ENCODE results near the gene CRADD. TPM values are rescaled to one million over a fixed set of nuclear protein-coding genes. Genes with fewer than 3 reads are reported as not detected.
A peak's percentile ranks its signal among the peaks of the same experiment; 100 is the strongest.

CRADD gene
- polyA plus RNA-seq, 3 donors from 2014 or later, result 24.2 to 30.1 (median 25.8) TPM

DNA sequence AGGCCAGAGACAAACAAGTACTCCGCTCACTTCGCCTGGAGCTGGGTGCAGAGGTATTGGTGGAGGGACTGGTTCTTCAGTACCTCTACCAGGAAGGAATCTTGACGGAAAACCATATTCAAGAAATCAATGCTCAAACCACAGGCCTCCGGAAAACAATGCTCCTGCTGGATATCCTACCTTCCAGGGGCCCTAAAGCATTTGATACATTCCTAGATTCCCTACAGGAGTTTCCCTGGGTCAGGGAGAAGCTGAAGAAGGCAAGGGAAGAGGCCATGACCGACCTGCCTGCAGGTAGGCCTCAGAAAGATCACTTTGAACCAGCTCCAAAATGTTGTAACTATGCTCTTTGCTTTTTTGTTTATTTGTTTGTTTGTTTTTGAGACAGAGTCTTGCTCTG lies 1.6 kb downstream of the CRADD start:
- DNase-seq, result no peak
- H3K4me1 Mint-ChIP-seq, result peaks cover 40 to 43% of the 10 kb centered on the region in 2 donors
- peak overlapping the region; percentile 94 to 99 (median 99) for H3K4me3 Mint-ChIP-seq
- H3K9me3 Mint-ChIP-seq, result no peaks in the 10 kb centered on the region
- H3K27ac Mint-ChIP-seq, result peak overlapping the region; percentile 99 to 100 (median 100)
- H3K27me3 Mint-ChIP-seq (ENCODE audit: low read depth in 3 of 3), result peaks cover 6 to 16% (median 10%) of the 10 kb centered on the region in 3 donors
- H3K36me3 Mint-ChIP-seq, result peaks cover 5 to 12% (median 8%) of the 10 kb centered on the region in 3 donors

DNA sequence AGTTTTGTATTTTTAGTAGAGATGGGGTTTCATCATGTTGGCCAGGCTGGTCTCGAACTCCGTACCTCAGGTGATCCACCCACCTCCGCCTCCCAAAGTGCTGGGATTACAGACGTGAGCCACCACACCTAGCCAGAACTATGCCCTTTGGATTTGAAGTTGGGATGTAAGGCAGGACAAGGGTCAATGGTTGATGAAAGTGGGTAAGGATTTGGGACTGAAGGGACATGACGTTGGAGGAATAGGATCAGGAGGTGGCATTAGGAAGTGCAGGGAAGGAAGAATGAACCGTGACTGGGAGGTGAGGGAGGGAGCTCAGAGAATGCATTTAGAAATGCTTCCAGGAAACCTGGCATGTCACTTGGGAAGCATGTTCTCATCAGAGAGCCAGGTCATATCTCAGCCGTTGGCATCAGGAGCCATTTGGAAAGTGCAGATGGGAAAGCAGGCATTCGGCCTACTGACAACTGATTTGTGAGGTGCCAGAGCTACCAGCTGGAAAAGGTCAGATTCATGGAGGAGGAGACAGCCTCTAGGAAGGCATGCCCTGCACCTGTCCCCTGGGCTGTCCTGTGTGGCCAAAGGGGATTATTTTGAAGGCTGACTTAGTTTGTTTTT lies 2.2 kb downstream of the CRADD start:
- peak overlapping the region; percentile 13 to 100 (median 100) for H3K27ac Mint-ChIP-seq
- no peaks in the 10 kb centered on the region for H3K9me3 Mint-ChIP-seq
- peaks cover 6 to 16% (median 10%) of the 10 kb centered on the region in 3 donors for H3K27me3 Mint-ChIP-seq (ENCODE audit: low read depth in 3 of 3)
- no peak for DNase-seq
- H3K4me1 Mint-ChIP-seq, result peaks cover 41 to 44% of the 10 kb centered on the region in 2 donors
- H3K36me3 Mint-ChIP-seq, result peaks cover 5 to 12% (median 8%) of the 10 kb centered on the region in 3 donors
- peak overlapping the region; percentile 55 to 99 (median 98) for H3K4me3 Mint-ChIP-seq

DNA sequence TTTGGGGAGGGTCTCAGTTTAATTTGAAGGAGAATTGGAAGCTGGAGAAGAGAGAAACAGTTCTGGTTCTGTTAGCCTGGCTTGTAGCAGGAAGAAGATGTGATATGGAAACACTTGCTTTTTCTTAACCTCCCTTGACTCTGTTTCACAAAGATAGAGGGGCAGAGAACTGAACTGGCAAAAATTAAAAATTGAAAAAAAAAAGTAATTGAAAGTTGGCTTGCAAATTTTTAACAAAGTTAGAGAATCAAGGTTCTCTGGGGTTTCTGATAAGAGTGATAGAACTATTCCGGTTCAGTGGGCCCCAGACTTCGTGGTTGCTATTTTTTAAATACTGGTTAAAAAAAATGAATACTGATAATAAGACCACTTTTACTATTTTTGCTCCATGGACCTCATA lies 2.8 kb downstream of the CRADD start:
- Mint-ChIP-seq H3K36me3 (peaks cover 5 to 12% (median 8%) of the 10 kb centered on the region in 3 donors), H3K27me3 (ENCODE audit: low read depth in 3 of 3) (peaks cover 6 to 16% (median 10%) of the 10 kb centered on the region in 3 donors), H3K9me3 (no peaks in the 10 kb centered on the region), H3K27ac (peak overlapping the region in 4 of 6 donors; percentile 7 to 99 (median 70)), H3K4me3 (no peak overlapping the region), H3K4me1 (peaks cover 47 to 50% of the 10 kb centered on the region in 2 donors)
- no peak for DNase-seq

DNA sequence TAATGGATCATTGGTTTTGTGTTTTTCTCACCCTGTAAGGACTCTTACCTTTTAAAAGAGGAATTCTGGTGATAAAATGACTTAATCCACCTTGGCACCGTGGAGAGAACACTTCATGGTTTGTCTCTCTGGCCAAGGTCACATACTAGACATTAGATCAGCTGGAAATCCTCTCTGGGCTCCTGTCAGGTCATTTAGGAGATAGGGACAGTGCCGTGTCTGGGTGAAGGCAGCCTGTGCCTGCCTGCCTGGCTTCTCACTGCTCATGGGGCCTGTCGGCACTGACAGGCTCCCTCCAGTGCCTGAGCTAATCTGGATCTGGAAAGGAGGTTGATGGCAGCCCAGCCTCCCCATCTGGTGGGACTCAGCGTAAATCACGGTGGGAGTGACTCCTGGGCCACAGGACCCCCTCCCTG lies 5.7 kb downstream of the CRADD start:
- H3K4me1 Mint-ChIP-seq, result peaks cover 37 to 39% of the 10 kb centered on the region in 2 donors
- H3K36me3 Mint-ChIP-seq, result peaks cover 10 to 15% (median 12%) of the 10 kb centered on the region in 3 donors
- DNase-seq, result no peak
- H3K27ac Mint-ChIP-seq, result no peak overlapping the region
- H3K27me3 Mint-ChIP-seq (ENCODE audit: low read depth in 3 of 3), result peaks cover 2 to 5% (median 3%) of the 10 kb centered on the region in 3 donors
- H3K4me3 Mint-ChIP-seq, result no peak overlapping the region
- H3K9me3 Mint-ChIP-seq, result no peaks in the 10 kb centered on the region

DNA sequence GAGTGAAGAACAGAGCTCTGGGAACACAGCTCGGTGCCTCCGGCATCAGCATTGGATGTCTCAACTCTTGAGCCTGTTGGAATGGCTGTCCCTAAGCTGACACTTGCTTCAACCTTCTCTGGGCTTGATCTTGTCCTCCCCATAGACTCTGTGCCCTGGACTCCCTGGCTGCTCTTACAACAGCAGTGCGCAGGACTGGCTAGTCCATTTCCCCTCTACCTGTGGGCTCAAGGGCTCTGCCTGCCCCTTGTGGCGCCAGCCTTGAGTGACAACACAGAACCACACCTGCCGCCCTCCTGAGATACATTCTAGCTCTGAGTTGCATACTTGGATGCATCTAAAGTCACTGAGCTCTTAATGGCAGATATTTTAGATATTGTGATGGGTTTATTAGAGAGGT lies 6.2 kb downstream of the CRADD start:
- peak overlapping the region in 1 of 6 donors; percentile 9 for H3K27ac Mint-ChIP-seq
- DNase-seq, result no peak
- H3K4me3 Mint-ChIP-seq, result no peak overlapping the region
- H3K27me3 Mint-ChIP-seq (ENCODE audit: low read depth in 3 of 3), result peaks cover 0 to 3% (median 0%) of the 10 kb centered on the region in 3 donors
- H3K9me3 Mint-ChIP-seq, result no peaks in the 10 kb centered on the region
- H3K36me3 Mint-ChIP-seq, result peaks cover 12 to 15% (median 12%) of the 10 kb centered on the region in 3 donors
- H3K4me1 Mint-ChIP-seq, result peaks cover 32 to 33% of the 10 kb centered on the region in 2 donors

DNA sequence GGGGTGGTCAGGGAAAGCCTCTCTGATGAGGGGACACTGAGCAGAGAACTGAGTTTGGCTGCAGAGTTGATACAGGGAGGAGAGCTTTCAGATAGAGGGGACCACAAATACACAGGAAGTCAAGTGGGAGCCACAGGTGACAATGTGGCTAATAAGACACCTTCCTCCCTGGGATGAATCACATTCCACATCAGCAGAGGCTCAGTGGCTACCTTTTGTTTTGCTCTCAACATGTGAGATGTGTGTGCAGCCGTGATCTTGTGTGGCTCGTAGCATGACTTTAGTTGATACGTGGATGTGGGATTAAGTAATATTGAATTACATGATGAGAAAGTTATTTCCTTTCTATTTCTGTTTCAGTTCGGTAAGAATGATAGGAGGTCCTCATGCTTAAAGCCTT lies 7.5 kb downstream of the CRADD start:
- H3K4me1 Mint-ChIP-seq, result peaks cover 32 to 35% of the 10 kb centered on the region in 2 donors
- peaks cover 0 to 3% (median 0%) of the 10 kb centered on the region in 3 donors for H3K27me3 Mint-ChIP-seq (ENCODE audit: low read depth in 3 of 3)
- peaks cover 6 to 16% (median 12%) of the 10 kb centered on the region in 3 donors for H3K36me3 Mint-ChIP-seq
- H3K27ac Mint-ChIP-seq, result peak overlapping the region; percentile 12 to 84 (median 69)
- no peaks in the 10 kb centered on the region for H3K9me3 Mint-ChIP-seq
- H3K4me3 Mint-ChIP-seq, result peak overlapping the region; percentile 11 to 65 (median 53)
- no peak for DNase-seq

DNA sequence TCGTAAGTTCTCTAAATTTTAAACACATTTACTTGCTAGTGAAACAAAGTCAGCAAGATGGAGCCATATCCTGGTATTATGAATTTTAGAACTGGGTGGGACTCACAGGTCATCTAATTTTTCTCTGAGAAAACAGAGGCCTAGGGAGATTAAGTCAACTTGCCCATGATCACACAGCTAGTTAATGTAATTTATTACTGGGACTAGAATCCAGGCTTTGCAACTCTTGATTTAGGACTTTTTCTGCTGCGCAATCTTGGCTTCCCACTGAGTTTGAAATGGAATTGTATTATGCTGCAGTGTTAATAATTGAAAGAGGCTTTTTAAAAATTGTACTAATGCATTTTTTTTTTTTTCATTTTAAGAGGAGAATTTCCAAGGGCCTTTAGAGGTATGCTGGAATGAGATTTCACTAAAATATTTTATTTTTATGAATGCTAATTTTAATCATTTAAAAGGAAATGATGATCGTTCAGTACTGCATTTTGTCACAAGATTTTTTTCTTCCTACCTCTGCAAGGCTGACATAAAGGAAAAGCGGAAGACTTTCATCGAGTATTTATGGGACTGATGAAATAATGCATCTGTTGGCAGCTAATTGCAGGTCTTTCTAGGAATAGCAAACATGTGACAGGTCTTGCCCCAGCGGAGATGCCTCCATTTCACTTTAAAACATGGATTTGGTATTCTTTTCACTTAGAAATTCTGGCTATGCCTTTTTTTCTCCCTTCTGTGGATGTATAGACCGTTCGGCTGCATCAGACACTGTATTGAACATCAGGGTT lies 9.6 kb downstream of the CRADD start:
- H3K4me3 Mint-ChIP-seq, result no peak overlapping the region
- H3K36me3 Mint-ChIP-seq, result peaks cover under 1 to 14% (median 12%) of the 10 kb centered on the region in 3 donors
- H3K4me1 Mint-ChIP-seq, result peaks cover 35 to 40% of the 10 kb centered on the region in 2 donors
- no peaks in the 10 kb centered on the region for H3K9me3 Mint-ChIP-seq
- no peak overlapping the region for H3K27ac Mint-ChIP-seq
- no peak for DNase-seq
- peaks cover 0 to 3% (median 0%) of the 10 kb centered on the region in 3 donors for H3K27me3 Mint-ChIP-seq (ENCODE audit: low read depth in 3 of 3)

DNA sequence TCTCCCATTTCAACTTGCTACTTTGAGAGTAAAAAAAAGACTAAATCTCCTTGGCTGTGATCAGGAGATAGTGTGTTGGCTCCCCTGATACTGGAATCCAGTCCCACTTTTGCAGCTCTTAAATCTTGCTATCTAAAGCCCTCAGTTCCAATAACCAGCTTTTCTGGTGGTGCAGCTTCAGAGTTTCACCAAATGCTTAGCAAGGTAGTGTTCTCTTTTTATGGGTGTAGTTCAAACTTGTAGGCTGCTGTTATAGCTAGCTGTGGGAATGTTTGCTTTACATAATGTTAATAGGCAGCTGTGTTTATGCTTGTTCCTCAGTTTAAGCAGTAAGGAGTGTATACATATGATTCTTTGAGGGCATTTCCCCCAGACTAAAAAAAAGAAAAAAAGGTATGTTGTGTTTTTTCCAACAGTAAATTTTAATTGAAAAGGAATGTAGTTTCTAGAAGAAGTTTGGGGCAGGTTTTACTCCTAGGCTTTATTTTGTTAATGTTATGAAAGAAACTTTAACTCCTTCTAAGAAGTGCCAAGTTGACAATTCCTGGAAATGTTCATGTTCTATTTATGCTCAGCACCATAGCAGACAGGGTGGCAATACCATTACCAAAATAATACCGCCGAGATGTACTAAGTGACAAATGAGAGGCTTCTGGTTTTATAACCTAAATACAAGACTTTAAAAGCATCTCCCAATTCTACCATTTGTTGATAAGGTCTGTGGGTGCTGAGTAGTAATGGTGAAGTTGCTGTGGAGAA lies 12.1 kb downstream of the CRADD start:
- no peak for DNase-seq
- Mint-ChIP-seq H3K36me3 (peaks cover 8 to 27% (median 18%) of the 10 kb centered on the region in 3 donors), H3K27me3 (ENCODE audit: low read depth in 3 of 3) (peaks cover 0 to 5% (median 0%) of the 10 kb centered on the region in 3 donors), H3K4me3 (peak overlapping the region in 1 of 5 donors; percentile 7), H3K9me3 (no peaks in the 10 kb centered on the region), H3K27ac (peak overlapping the region in 3 of 6 donors; percentile 51 to 75 (median 72)), H3K4me1 (peaks cover 28 to 29% of the 10 kb centered on the region in 2 donors)

DNA sequence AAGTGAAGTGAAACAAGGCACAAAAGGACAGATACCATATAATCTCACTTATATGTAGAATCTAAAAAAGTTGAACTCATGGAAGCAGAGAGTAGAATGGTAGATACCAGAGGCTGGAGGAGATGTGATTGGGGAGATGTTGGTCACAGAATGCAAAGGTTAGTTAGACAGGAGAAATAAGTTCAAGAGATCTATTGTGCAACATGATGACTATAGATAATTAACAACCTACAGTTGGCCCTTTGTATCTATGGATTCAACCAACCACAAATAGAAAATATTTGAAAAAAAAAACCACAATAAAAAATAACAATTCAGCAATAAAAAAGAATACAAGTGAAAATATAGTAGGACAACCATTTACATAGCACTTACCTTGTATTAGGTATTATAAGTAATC lies 19.3 kb downstream of the CRADD start:
- no peak for DNase-seq
- H3K27me3 Mint-ChIP-seq (ENCODE audit: low read depth in 3 of 3), result peaks cover 0 to 3% (median 0%) of the 10 kb centered on the region in 3 donors
- H3K9me3 Mint-ChIP-seq, result no peaks in the 10 kb centered on the region
- H3K4me1 Mint-ChIP-seq, result peaks cover 2 to 6% of the 10 kb centered on the region in 2 donors
- H3K27ac Mint-ChIP-seq, result no peak overlapping the region
- H3K4me3 Mint-ChIP-seq, result no peak overlapping the region
- H3K36me3 Mint-ChIP-seq, result peaks cover 5 to 13% (median 8%) of the 10 kb centered on the region in 3 donors

DNA sequence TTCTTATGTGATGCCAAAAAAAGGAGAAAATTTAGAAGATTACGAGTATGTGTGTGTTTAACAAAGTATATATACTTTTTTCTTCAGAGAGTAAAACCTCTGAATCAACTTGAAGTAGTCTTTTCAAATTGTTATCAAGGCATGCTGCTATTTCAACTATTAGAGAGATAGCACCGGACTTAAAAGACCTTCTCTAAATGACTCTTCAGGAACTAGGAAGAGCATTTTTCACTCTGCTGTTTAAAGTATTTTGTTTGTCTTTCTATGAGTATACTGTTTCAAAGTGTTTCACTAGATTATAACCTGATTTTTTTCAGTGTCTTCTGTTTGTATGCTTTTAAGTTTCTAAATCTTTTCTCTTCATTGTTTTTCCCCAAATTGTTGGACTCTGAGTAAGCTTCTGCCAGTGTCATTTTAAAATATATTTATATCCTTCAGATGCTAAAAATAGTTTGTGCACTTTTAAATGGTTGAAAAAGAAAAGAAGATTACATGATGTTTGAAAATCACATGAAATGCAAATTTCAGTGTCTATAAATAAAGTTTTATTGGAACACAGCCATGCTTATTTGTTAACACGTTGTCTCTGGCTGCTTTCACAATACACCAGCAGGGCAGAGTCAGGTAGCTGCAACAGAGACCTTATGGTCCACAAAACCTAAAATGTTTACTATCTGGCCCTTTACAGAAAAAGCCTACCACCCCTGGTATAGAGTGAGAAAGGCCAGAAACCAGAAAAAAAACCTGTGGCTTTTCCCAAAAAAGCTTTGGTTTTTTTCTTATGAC lies 21.3 kb downstream of the CRADD start:
- no peak overlapping the region for H3K27ac Mint-ChIP-seq
- H3K36me3 Mint-ChIP-seq, result peaks cover 0 to 5% (median 4%) of the 10 kb centered on the region in 3 donors
- H3K4me3 Mint-ChIP-seq, result no peak overlapping the region
- H3K9me3 Mint-ChIP-seq, result no peaks in the 10 kb centered on the region
- no peaks in the 10 kb centered on the region for H3K27me3 Mint-ChIP-seq (ENCODE audit: low read depth in 3 of 3)
- peaks cover 2 to 6% of the 10 kb centered on the region in 2 donors for H3K4me1 Mint-ChIP-seq
- DNase-seq, result no peak

DNA sequence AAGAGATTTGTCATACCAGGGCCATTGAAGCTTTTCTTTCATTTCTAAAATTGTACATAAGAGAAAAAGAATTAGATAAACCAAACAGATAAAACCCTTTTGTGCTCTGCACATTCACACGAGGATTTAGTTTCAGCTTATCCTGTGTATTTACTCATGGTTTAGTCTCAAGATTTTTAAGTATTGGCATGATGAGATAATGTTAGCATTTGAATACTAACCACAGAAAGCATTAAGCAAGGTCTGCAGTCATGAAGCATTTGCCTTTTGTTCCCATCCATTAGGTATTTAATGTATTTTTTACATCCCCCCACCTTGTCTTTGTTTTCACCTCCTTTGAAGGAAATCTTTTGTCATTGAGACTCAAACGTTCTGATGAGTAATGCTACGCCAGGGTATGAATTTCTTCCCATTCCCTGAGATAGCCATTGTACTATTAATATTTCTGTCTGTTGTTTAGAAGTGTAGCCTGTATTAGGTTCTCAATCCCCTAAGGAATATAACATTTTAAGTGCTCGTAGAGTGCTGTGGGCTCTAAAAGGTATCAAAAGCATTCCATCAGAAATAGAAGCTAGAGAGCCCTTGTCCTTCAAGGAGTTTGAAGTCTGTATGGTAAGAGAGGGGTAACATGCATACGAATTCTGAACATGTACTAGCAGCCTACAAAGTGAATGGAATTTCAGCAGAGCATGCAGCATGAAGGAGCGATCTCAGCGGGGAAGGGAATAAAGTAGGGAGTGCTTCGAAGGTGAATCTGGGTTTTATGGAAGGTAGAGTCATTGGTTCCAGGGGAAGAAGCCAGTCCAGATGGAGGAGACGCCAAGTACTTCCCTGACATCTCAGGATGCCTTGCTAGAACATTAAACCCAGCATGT lies 22.3 kb downstream of the CRADD start:
- no peak for DNase-seq
- Mint-ChIP-seq H3K36me3 (peaks cover 0 to 9% (median 4%) of the 10 kb centered on the region in 3 donors), H3K9me3 (no peaks in the 10 kb centered on the region), H3K4me1 (peaks cover 2 to 11% of the 10 kb centered on the region in 2 donors), H3K27me3 (ENCODE audit: low read depth in 3 of 3) (no peaks in the 10 kb centered on the region), H3K27ac (no peak overlapping the region), H3K4me3 (no peak overlapping the region)

DNA sequence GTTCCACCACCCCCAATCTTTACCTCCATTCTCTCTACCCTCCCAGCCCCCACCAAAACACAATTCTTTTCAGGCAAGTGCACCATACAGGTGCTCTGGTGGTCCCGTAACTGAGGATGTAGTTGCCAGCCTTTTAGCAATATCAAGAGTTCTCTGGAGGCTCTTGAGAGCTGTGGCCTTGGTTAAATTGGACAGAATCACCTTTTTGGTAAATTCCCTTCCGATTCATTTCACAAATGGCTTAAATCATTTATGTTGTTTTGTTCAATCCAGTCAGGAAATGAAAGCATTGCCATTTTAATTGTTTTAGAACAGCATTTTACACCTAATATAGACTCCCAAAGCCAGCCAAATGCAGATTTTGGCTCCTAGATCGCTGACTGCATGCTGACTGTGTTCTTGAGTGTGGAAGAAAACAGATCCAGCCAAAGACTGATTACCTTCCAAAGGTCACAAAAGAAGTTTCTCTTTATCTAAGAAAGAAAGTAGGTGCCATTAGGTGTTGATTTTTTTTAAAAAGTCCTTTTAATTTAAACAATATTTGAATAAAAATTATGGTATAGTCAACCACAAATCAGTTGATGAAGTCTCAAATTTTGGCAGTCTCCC lies 25.6 kb downstream of the CRADD start:
- Mint-ChIP-seq H3K9me3 (no peaks in the 10 kb centered on the region), H3K27ac (no peak overlapping the region), H3K4me1 (peaks cover 6 to 28% of the 10 kb centered on the region in 2 donors), H3K27me3 (ENCODE audit: low read depth in 3 of 3) (no peaks in the 10 kb centered on the region), H3K36me3 (peaks cover 0 to 10% (median 7%) of the 10 kb centered on the region in 3 donors), H3K4me3 (no peak overlapping the region)
- no peak for DNase-seq
